Sigmoid colon (tissue), 7 donors: ENCODE results near the gene ZNF574. TPM values are rescaled to one million over a fixed set of nuclear protein-coding genes. Genes with fewer than 3 reads are reported as not detected.

Experiments used
- DNase-seq: peaks from one replicate; pipeline ENCODE4 v3.0.0-alpha.2; 2019
- H3K27ac ChIP-seq, 4 donors: fragments of 200-600 bp; sonication (generic); one replicate each; pipeline ENCODE4 v1.5.1; 2016 to 2019; ENCODE audit warnings: mild to moderate bottlenecking in 1 of 4
- H3K27me3 ChIP-seq, 3 donors: fragments of 200-600 bp; sonication (generic); one replicate each; pipeline ENCODE4 v1.5.1; 2019; ENCODE audit warnings: mild to moderate bottlenecking in 1 of 3
- H3K36me3 ChIP-seq, 4 donors: fragments of 200-600 bp; sonication (generic); one replicate each; pipeline ENCODE4 v1.5.1; 2016 to 2019
- H3K4me1 ChIP-seq, 4 donors: fragments of 200-600 bp; sonication (generic); one replicate each; pipeline ENCODE4 v1.5.1; 2017 to 2019
- H3K4me3 ChIP-seq, 4 donors: fragments of 200-600 bp; sonication (generic); one replicate each; pipeline ENCODE4 v1.5.1; 2017 to 2019; ENCODE audit warnings: mild to moderate bottlenecking in 2 of 4, moderate library complexity in 1 of 4
- H3K9me3 ChIP-seq, 4 donors: fragments of 200-600 bp in 3 of 4; sonication (generic) in 3 of 4; one replicate each; pipeline versions ENCODE4 v1.5.1 to v1.6.1; 2013 to 2019
- CTCF ChIP-seq, 4 experiments: fragments of 450-650 bp in 3 of 4; fragments of 200-600 bp in 1 of 4; IDR thresholded peaks; one replicate each; pipeline ENCODE4 v1.5.1; 2016 to 2019; ENCODE audit warnings: antibody characterized with exemption in 4 of 4, mild to moderate bottlenecking in 3 of 4, moderate library complexity in 2 of 4
- EP300 ChIP-seq, 4 donors: sonication (generic); formaldehyde crosslinking; IDR thresholded peaks; one replicate each; pipeline ENCODE4 v1.6.1; 2017; ENCODE audit warnings: antibody characterized with exemption in 4 of 4
- POLR2A ChIP-seq, 2 donors: fragments of 450-650 bp; IDR thresholded peaks; one replicate each; pipeline ENCODE4 v1.6.1; 2016; ENCODE audit warnings: antibody characterized with exemption in 2 of 2, mild to moderate bottlenecking in 2 of 2, moderate library complexity in 2 of 2
- POLR2AphosphoS5 ChIP-seq, 4 donors: sonication (generic); formaldehyde crosslinking; IDR thresholded peaks; one replicate each; pipeline ENCODE4 v1.6.1; 2017; ENCODE audit warnings: antibody characterized with exemption in 4 of 4
- WGBS, 2 donors: extraction: QIAGEN DNeasy Blood & Tissue Kit; methylation state at CpG; one replicate each; pipeline ENCODE4 v1.1.7; 2013; 5-methylcytosine and 5-hydroxymethylcytosine counted together
- intact Hi-C: fragments of 100-400 bp; cut with DNase I; formaldehyde crosslinking; loops from one replicate; pipeline ENCODE4 v1.15.1; 2023
- polyA plus RNA-seq, 3 donors: library from polyadenylated mRNA; stranded (reverse); fragments of 200-250 nt; gene quantifications; one replicate each; pipeline ENCODE4 v1.2.3, GENCODE V29; 2013
- total RNA-seq, 4 donors: library from RNA; depleted of rRNA; stranded (reverse); fragments of >200 nt; gene quantifications; one replicate each; pipeline ENCODE4 v1.1.0, GENCODE V29; 2016
- donor health status: healthy with polysubstance abuse.
- donor health status: Bipolar disorder and iron deficiency.
- donor health status: healthy.

ZNF574 gene
- total and polyA plus RNA-seq, 7 donors = 3.0 to 14.6 (median 12.5) TPM

- TF ChIP-seq EP300 (IDR thresholded peaks at IDR 0.05) (no peak), POLR2A (IDR thresholded peaks at IDR 0.05) (no peak), CTCF (IDR thresholded peaks at IDR 0.05) (no peak), POLR2AphosphoS5 (IDR thresholded peaks at IDR 0.05) (no peak)
- no peaks in the 10 kb centered on the region for H3K9me3 ChIP-seq
- no peak for DNase-seq
- peak overlapping the region in 1 of 4 donors; percentile 3 for H3K27ac ChIP-seq
- peak overlapping the region in 1 of 4 donors; percentile 9 for H3K4me3 ChIP-seq
- WGBS, 2 donors = 48 to 68% methylated on average over 20 of the region's 20 CpGs
- H3K4me1 ChIP-seq = peaks cover 0 to 17% (median 15%) of the 10 kb centered on the region in 4 donors
- H3K27me3 ChIP-seq = peaks cover 17 to 61% (median 26%) of the 10 kb centered on the region in 3 donors
- intact Hi-C loops = loop anchor here (5.0 to 10.0 kb wide), 2 partner anchors 165 to 198 kb away; partner anchors contain the start of gene MEGF8
- no peaks in the 10 kb centered on the region for H3K36me3 ChIP-seq
Measured at GRCh38 chr19:42129399-42130253, 53.7 kb downstream of the ZNF574 start.

GRCh38 chr19:42130254-42130573 lies 54.2 kb downstream of the ZNF574 start:
- Histone ChIP-seq H3K27ac (peak overlapping the region in 1 of 4 donors; percentile 3), H3K4me3 (no peak overlapping the region)
- TF ChIP-seq POLR2AphosphoS5 (IDR thresholded peaks at IDR 0.05) = no peak
- no peak for TF ChIP-seq CTCF (IDR thresholded peaks at IDR 0.05)
- TF ChIP-seq EP300 (IDR thresholded peaks at IDR 0.05) = no peak
- no peak for TF ChIP-seq POLR2A (IDR thresholded peaks at IDR 0.05)

More at GRCh38 chr19:42130254-42130573, 54.2 kb downstream of the ZNF574 start:
- peaks cover 17 to 61% (median 26%) of the 10 kb centered on the region in 3 donors for H3K27me3 ChIP-seq
- H3K9me3 ChIP-seq = no peaks in the 10 kb centered on the region
- DNase-seq = no peak
- no peaks in the 10 kb centered on the region for H3K36me3 ChIP-seq
- H3K4me1 ChIP-seq = peaks cover 0 to 17% (median 15%) of the 10 kb centered on the region in 4 donors
- intact Hi-C loops = loop anchor here (5.0 to 10.0 kb wide), 2 partner anchors 165 to 197 kb away; partner anchors contain the start of gene MEGF8

Other genes with a start within 250 kb of the ZNF574 start
- not detected for gene LYPD4, start 231.5 kb upstream of the ZNF574 start, total RNA-seq
- under 1 TPM in 1 of 3 donors, not detected in 2; 0.60 TPM for gene LYPD4, start 231.5 kb upstream of the ZNF574 start, polyA plus RNA-seq
- not detected for gene DMRTC2, start 231.1 kb upstream of the ZNF574 start, total RNA-seq
- gene DMRTC2, start 231.1 kb upstream of the ZNF574 start, polyA plus RNA-seq = not detected
- 1,000 to 10,000 TPM in 2 of 4 donors, 100 to 1,000 TPM in 2; 738 to 1,695 (median 1,093) TPM for gene RPS19, start 215.9 kb upstream of the ZNF574 start, total RNA-seq
- gene RPS19, start 215.9 kb upstream of the ZNF574 start, polyA plus RNA-seq = 1,000 to 10,000 TPM; 2,128 to 3,435 (median 2,711) TPM
- gene CD79A, start 198.9 kb upstream of the ZNF574 start, total RNA-seq = not detected
- gene CD79A, start 198.9 kb upstream of the ZNF574 start, polyA plus RNA-seq = 100 to 1,000 TPM in 1 of 3 donors, 1 to 10 TPM in 2; 1.8 to 169 (median 3.6) TPM
- 10 to 100 TPM; 31.8 to 65.4 (median 34.8) TPM for gene ARHGEF1, start 193.0 kb upstream of the ZNF574 start, total RNA-seq
- 100 to 1,000 TPM in 1 of 3 donors, 10 to 100 TPM in 2; 30.5 to 151 (median 45.0) TPM for gene ARHGEF1, start 193.0 kb upstream of the ZNF574 start, polyA plus RNA-seq
- gene ERFL, start 147.7 kb upstream of the ZNF574 start, total RNA-seq = not detected
- 1 to 10 TPM in 1 of 3 donors, not detected in 2; 1.3 TPM for gene ERFL, start 147.7 kb upstream of the ZNF574 start, polyA plus RNA-seq
- gene RABAC1, start 116.8 kb upstream of the ZNF574 start, total RNA-seq = 100 to 1,000 TPM; 128 to 255 (median 180) TPM
- 100 to 1,000 TPM; 139 to 236 (median 170) TPM for gene RABAC1, start 116.8 kb upstream of the ZNF574 start, polyA plus RNA-seq
- gene ATP1A3, start 81.9 kb upstream of the ZNF574 start, total RNA-seq = 1 to 10 TPM; 1.6 to 4.3 (median 3.3) TPM
- gene ATP1A3, start 81.9 kb upstream of the ZNF574 start, polyA plus RNA-seq = 1 to 10 TPM in 1 of 3 donors, under 1 TPM in 1, not detected in 1; 0.46 to 3.2 TPM
- 10 to 100 TPM in 3 of 4 donors, 1 to 10 TPM in 1; 8.4 to 23.3 (median 13.3) TPM for gene GRIK5, start 6.0 kb upstream of the ZNF574 start, total RNA-seq
- gene GRIK5, start 6.0 kb upstream of the ZNF574 start, polyA plus RNA-seq = 1 to 10 TPM in 1 of 3 donors, under 1 TPM in 1, not detected in 1; under 0.01 to 2.7 TPM
- 1 to 10 TPM; 1.2 to 3.0 (median 2.5) TPM for gene POU2F2, start 56.3 kb downstream of the ZNF574 start, total RNA-seq
- gene POU2F2, start 56.3 kb downstream of the ZNF574 start, polyA plus RNA-seq = 10 to 100 TPM in 1 of 3 donors, 1 to 10 TPM in 1, under 1 TPM in 1; 0.60 to 19.0 (median 1.6) TPM
- 10 to 100 TPM; 28.5 to 41.3 (median 36.3) TPM for gene DEDD2, start 141.5 kb downstream of the ZNF574 start, total RNA-seq
- gene DEDD2, start 141.5 kb downstream of the ZNF574 start, polyA plus RNA-seq = 10 to 100 TPM; 42.2 to 87.6 (median 49.9) TPM
- 1 to 10 TPM; 2.2 to 6.1 (median 4.3) TPM for gene ZNF526, start 144.1 kb downstream of the ZNF574 start, total RNA-seq
- gene ZNF526, start 144.1 kb downstream of the ZNF574 start, polyA plus RNA-seq = 1 to 10 TPM; 3.0 to 6.8 (median 3.2) TPM
- 10 to 100 TPM; 17.4 to 28.5 (median 20.5) TPM for gene GSK3A, start 166.4 kb downstream of the ZNF574 start, total RNA-seq
- gene GSK3A, start 166.4 kb downstream of the ZNF574 start, polyA plus RNA-seq = 10 to 100 TPM; 31.8 to 49.5 (median 49.0) TPM
- 10 to 100 TPM; 18.9 to 39.3 (median 25.6) TPM for gene ERF, start 179.0 kb downstream of the ZNF574 start, total RNA-seq
- 10 to 100 TPM; 18.6 to 42.8 (median 23.6) TPM for gene ERF, start 179.0 kb downstream of the ZNF574 start, polyA plus RNA-seq
- gene CIC, start 193.1 kb downstream of the ZNF574 start, total RNA-seq = 10 to 100 TPM; 16.0 to 31.3 (median 24.9) TPM
- 10 to 100 TPM in 2 of 3 donors, 1 to 10 TPM in 1; 8.4 to 42.1 (median 17.3) TPM for gene CIC, start 193.1 kb downstream of the ZNF574 start, polyA plus RNA-seq
- gene PRR19, start 226.0 kb downstream of the ZNF574 start, total RNA-seq = not detected
- under 1 TPM in 2 of 3 donors, not detected in 1; 0.69 to 0.79 TPM for gene PRR19, start 226.0 kb downstream of the ZNF574 start, polyA plus RNA-seq
- gene PAFAH1B3, start 226.5 kb downstream of the ZNF574 start, total RNA-seq = 1 to 10 TPM; 5.6 to 8.6 (median 6.0) TPM
- 10 to 100 TPM; 27.0 to 44.3 (median 27.7) TPM for gene PAFAH1B3, start 226.5 kb downstream of the ZNF574 start, polyA plus RNA-seq
- gene TMEM145, start 237.1 kb downstream of the ZNF574 start, total RNA-seq = 1 to 10 TPM in 1 of 4 donors, under 1 TPM in 2, not detected in 1; 0.54 to 4.4 (median 0.71) TPM
- under 1 TPM in 1 of 3 donors, not detected in 2; 0.58 TPM for gene TMEM145, start 237.1 kb downstream of the ZNF574 start, polyA plus RNA-seq
- gene MEGF8, start 249.5 kb downstream of the ZNF574 start, total RNA-seq = 10 to 100 TPM in 2 of 4 donors, 1 to 10 TPM in 2; 5.4 to 21.6 (median 9.3) TPM
- 10 to 100 TPM in 1 of 3 donors, 1 to 10 TPM in 2; 1.8 to 13.9 (median 2.3) TPM for gene MEGF8, start 249.5 kb downstream of the ZNF574 start, polyA plus RNA-seq